HEK293 (cell line): ENCODE data around the gene SLC35A4.

Experiments
- REST ChIP-seq: fragments of 450-650 bp; formaldehyde crosslinking; IDR thresholded peaks from 2 replicates; pipeline ENCODE4 v1.5.1; 2016; ENCODE audit warnings: missing biosample characterization, missing genetic modification characterization
- ZNF558 ChIP-seq: fragments of 450-650 bp; formaldehyde crosslinking; IDR thresholded peaks from 2 replicates; pipeline ENCODE4 v1.5.1; 2016; ENCODE audit warnings: missing biosample characterization, missing genetic modification characterization

DNA sequence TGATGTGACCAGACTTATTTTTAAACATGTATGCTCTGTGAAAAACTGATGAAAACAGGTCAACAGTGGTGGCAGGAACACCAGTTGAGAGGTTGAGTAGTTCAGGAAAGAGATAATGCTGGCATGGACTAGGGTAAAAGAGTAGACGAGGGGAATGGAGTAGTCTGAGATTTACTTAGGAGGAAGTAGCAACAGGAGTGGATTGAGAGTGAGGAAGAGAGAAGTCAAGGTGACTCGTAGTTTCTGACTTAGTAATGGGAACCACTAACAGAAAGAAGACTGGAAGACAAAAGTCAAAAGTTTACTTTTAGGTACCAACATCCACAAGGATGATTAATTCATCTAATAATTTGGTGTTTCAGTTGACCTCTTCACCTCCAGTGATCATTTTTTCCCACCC lies 11.0 kb upstream of the SLC35A4 start:
- TF ChIP-seq REST (tag by site-specific recombination): no peak
- TF ChIP-seq ZNF558 (tag by site-specific recombination): no peak
